ENCODE measurements around the gene LIN9.
"Not testable (repeated sequence)": the region's sequence is repeated elsewhere in the genome, so short reads cannot be mapped to it uniquely, and the experiment has no call there.

Gene LIN9

GRCh38 chr1:226308723-226309397 is at the start of gene LIN9:
Gene LIN9 (minus strand): TSS chr1:226309164. CDS start chr1:226309139, 25 bp downstream.
- Mint-ChIP-seq H3K36me3 (ENCODE audit: low read depth) (no peaks in the 10 kb centered on the region), H3K4me1 (peaks cover 19% of the 10 kb centered on the region), H3K4me3 (peak within 1 kb of the TSS; percentile 87), H3K9me3 (no peaks in the 10 kb centered on the region), H3K27ac (peak within 1 kb of the TSS; percentile 81), H3K27me3 (peaks cover 20% of the 10 kb centered on the region)
- ATAC-seq = peak; percentile 85
- peak; percentile 94 for DNase-seq

- no peak overlapping the region for H3K4me3 Mint-ChIP-seq
- no peaks in the 10 kb centered on the region for H3K4me1 Mint-ChIP-seq
- ATAC-seq (no peak), DNase-seq (no peak)
- H3K9me3 Mint-ChIP-seq = no peaks in the 10 kb centered on the region
- peaks cover 33% of the 10 kb centered on the region for H3K36me3 Mint-ChIP-seq (ENCODE audit: low read depth)
- no peaks in the 10 kb centered on the region for H3K27me3 Mint-ChIP-seq
- no peak overlapping the region for H3K27ac Mint-ChIP-seq
These were observed 48.5 kb upstream of the LIN9 start for GRCh38 chr1:226357416-226357815.

- ATAC-seq (no peak), DNase-seq (no peak)
- peaks cover 19% of the 10 kb centered on the region for H3K36me3 Mint-ChIP-seq (ENCODE audit: low read depth)
- no peaks in the 10 kb centered on the region for H3K4me1 Mint-ChIP-seq
- H3K27ac Mint-ChIP-seq = no peak overlapping the region
- H3K4me3 Mint-ChIP-seq = no peak overlapping the region
- H3K27me3 Mint-ChIP-seq = no peaks in the 10 kb centered on the region
- H3K9me3 Mint-ChIP-seq = no peaks in the 10 kb centered on the region
These were observed 46.9 kb upstream of the LIN9 start for GRCh38 chr1:226355669-226356551.

- Mint-ChIP-seq H3K4me3 (no peak overlapping the region), H3K4me1 (peaks cover under 1% of the 10 kb centered on the region), H3K27me3 (no peaks in the 10 kb centered on the region), H3K9me3 (no peaks in the 10 kb centered on the region), H3K36me3 (ENCODE audit: low read depth) (peaks cover 12% of the 10 kb centered on the region), H3K27ac (no peak overlapping the region)
- no peak for DNase-seq
- no peak for ATAC-seq
These were observed 46.1 kb upstream of the LIN9 start for GRCh38 chr1:226355016-226355415.

- no peaks in the 10 kb centered on the region for H3K27me3 Mint-ChIP-seq
These were observed 44.9 kb upstream of the LIN9 start for GRCh38 chr1:226353698-226354525.

GRCh38 chr1:226351709-226352108 is 42.7 kb upstream of the LIN9 start:
- Mint-ChIP-seq H3K27me3 (no peaks in the 10 kb centered on the region), H3K4me1 (peaks cover 2% of the 10 kb centered on the region), H3K36me3 (ENCODE audit: low read depth) (peaks cover 2% of the 10 kb centered on the region), H3K4me3 (no peak overlapping the region), H3K9me3 (no peaks in the 10 kb centered on the region), H3K27ac (no peak overlapping the region)
- ATAC-seq (no peak), DNase-seq (no peak)

More at GRCh38 chr1:226353698-226354525, 44.9 kb upstream of the LIN9 start:
- ATAC-seq (no peak), DNase-seq (no peak)
- no peaks in the 10 kb centered on the region for H3K9me3 Mint-ChIP-seq
- H3K4me3 Mint-ChIP-seq = no peak overlapping the region
- H3K27ac Mint-ChIP-seq = no peak overlapping the region
- H3K36me3 Mint-ChIP-seq (ENCODE audit: low read depth) = peaks cover 4% of the 10 kb centered on the region
- H3K4me1 Mint-ChIP-seq = peaks cover 2% of the 10 kb centered on the region

- Mint-ChIP-seq H3K4me1 (peaks cover 2% of the 10 kb centered on the region), H3K36me3 (ENCODE audit: low read depth) (no peaks in the 10 kb centered on the region), H3K4me3 (no peak overlapping the region), H3K9me3 (no peaks in the 10 kb centered on the region), H3K27me3 (no peaks in the 10 kb centered on the region), H3K27ac (no peak overlapping the region)
- DNase-seq (no peak), ATAC-seq (no peak)
These were observed 41.5 kb upstream of the LIN9 start for GRCh38 chr1:226350519-226350865.

- H3K27ac Mint-ChIP-seq = no peak overlapping the region
- no peak overlapping the region for H3K4me3 Mint-ChIP-seq
- peaks cover 5% of the 10 kb centered on the region for H3K4me1 Mint-ChIP-seq
- no peaks in the 10 kb centered on the region for H3K27me3 Mint-ChIP-seq
- no peaks in the 10 kb centered on the region for H3K36me3 Mint-ChIP-seq (ENCODE audit: low read depth)
- ATAC-seq (no peak), DNase-seq (no peak)
- H3K9me3 Mint-ChIP-seq = no peaks in the 10 kb centered on the region
These were observed 41.0 kb upstream of the LIN9 start for GRCh38 chr1:226349801-226350518.

- H3K9me3 Mint-ChIP-seq = no peaks in the 10 kb centered on the region
- no peaks in the 10 kb centered on the region for H3K27me3 Mint-ChIP-seq
- ATAC-seq (no peak), DNase-seq (no peak)
- H3K36me3 Mint-ChIP-seq (ENCODE audit: low read depth) = no peaks in the 10 kb centered on the region
- H3K4me1 Mint-ChIP-seq = peaks cover 8% of the 10 kb centered on the region
- no peak overlapping the region for H3K27ac Mint-ChIP-seq
- H3K4me3 Mint-ChIP-seq = no peak overlapping the region
These were observed 40.1 kb upstream of the LIN9 start for GRCh38 chr1:226349081-226349480.

- Mint-ChIP-seq H3K4me3 (no peak overlapping the region), H3K9me3 (peaks cover 8% of the 10 kb centered on the region), H3K4me1 (peaks cover 6% of the 10 kb centered on the region), H3K27ac (no peak overlapping the region), H3K36me3 (ENCODE audit: low read depth) (peaks cover 2% of the 10 kb centered on the region), H3K27me3 (peaks cover 3% of the 10 kb centered on the region)
- ATAC-seq (no peak), DNase-seq (no peak)
These were observed 35.7 kb upstream of the LIN9 start for GRCh38 chr1:226344441-226345259.

GRCh38 chr1:226342656-226343055 is 33.7 kb upstream of the LIN9 start:
- Mint-ChIP-seq H3K9me3 (peaks cover 8% of the 10 kb centered on the region), H3K27me3 (peaks cover 3% of the 10 kb centered on the region), H3K4me3 (no peak overlapping the region), H3K36me3 (ENCODE audit: low read depth) (peaks cover 2% of the 10 kb centered on the region), H3K4me1 (peaks cover 7% of the 10 kb centered on the region), H3K27ac (no peak overlapping the region)
- DNase-seq (no peak), ATAC-seq (no peak)

GRCh38 chr1:226340111-226340510 is 31.1 kb upstream of the LIN9 start:
- peaks cover 13% of the 10 kb centered on the region for H3K4me1 Mint-ChIP-seq
- not testable (repeated sequence) for DNase-seq; ATAC-seq; H3K27me3 Mint-ChIP-seq; H3K9me3 Mint-ChIP-seq; H3K27ac Mint-ChIP-seq; H3K36me3 Mint-ChIP-seq (ENCODE audit: low read depth); H3K4me3 Mint-ChIP-seq

GRCh38 chr1:226337276-226337875 is 28.4 kb upstream of the LIN9 start:
- peaks cover 15% of the 10 kb centered on the region for H3K4me1 Mint-ChIP-seq

More at GRCh38 chr1:226337276-226337875, 28.4 kb upstream of the LIN9 start:
- Mint-ChIP-seq H3K36me3 (ENCODE audit: low read depth) (peaks cover 2% of the 10 kb centered on the region), H3K4me3 (no peak overlapping the region), H3K27ac (no peak overlapping the region), H3K9me3 (peaks cover 8% of the 10 kb centered on the region), H3K27me3 (peaks cover 7% of the 10 kb centered on the region)
- DNase-seq = no peak
- ATAC-seq = peak; percentile 7
